GM19452 (cell line): ENCODE results near the gene AFG1L.
"Not testable (repeated sequence)": the region's sequence is repeated elsewhere in the genome, so short reads cannot be mapped to it uniquely, and the experiment has no call there.

ENCODE experiments used
- ATAC-seq: cut with Tn5 transposase; IDR thresholded peaks from one replicate; pipeline ENCODE4 v1.9.1; 2021; ENCODE audit not compliant: unreplicated experiment

The AFG1L gene

DNA sequence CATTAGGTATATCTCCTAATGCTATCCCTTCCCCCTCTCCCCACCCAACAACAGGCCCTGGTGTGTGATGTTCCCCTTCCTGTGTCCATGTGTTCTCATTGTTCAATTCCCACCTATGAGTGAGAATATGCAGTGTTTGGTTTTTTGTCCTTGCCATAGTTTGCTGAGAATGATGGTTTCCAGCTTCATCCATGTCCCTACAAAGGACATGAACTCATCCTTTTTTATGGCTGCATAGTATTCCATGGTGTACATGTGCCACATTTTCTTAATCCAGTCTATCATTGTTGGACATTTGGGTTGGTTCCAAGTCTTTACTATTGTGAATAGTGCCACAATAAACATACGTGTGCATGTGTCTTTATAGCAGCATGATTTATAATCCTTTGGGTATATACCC lies 154.9 kb downstream of the AFG1L start:
- not testable (repeated sequence) for ATAC-seq

- no peak for ATAC-seq
Measured at GRCh38 chr6:108451816-108452215, 157.0 kb downstream of the AFG1L start.

DNA sequence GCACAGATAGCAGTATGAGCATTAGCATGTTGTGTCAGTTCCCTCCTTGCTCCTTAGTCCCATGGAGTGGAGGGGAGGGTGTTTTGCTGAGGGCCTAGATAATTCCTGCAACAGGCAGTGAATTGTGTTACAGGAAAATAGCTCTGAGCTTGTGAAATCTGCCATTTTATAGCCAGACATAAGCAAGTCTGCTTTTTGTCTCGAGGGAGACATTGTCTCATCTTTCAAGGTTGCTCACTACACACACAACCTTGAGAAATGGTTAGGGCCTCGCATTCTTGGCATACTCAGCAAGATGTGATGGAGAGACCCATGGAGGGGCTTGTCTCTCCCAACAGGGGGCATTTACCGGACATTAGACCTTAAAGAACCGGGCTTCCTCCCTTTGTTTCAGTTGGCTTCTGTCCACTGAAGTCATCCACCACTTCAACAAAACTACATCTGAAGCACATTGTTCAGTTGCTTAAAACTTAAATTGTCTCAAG lies 157.9 kb downstream of the AFG1L start:
- ATAC-seq = no peak

DNA sequence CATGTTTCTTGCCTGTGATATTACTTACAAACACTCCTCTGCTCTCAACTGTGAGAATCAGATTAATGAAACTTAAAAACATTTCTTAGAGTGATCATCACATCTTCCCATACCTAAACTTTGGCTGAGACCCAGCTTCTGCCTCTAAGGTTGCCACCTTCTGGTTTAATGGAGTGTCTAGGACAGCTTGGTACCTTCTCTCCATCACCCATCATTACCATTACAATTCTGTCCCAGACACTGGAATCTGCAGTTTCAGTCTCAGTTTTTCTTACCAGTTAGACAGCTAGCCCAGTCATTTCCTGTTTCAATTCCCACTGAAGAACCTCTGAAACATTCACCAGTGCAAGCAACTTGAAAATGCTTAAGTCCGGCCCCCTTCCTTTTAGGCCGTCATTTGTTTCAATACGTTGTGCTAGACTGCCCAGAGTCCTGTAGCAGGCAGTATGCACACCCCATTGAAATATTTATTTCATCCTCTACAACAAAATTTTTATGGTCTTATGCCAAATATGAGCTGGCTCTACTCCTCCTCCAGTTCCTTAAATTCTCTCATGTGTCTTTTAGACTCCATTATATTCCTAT lies 158.8 kb downstream of the AFG1L start:
- no peak for ATAC-seq

GRCh38 chr6:108454356-108454755 lies 159.5 kb downstream of the AFG1L start:
- no peak for ATAC-seq

DNA sequence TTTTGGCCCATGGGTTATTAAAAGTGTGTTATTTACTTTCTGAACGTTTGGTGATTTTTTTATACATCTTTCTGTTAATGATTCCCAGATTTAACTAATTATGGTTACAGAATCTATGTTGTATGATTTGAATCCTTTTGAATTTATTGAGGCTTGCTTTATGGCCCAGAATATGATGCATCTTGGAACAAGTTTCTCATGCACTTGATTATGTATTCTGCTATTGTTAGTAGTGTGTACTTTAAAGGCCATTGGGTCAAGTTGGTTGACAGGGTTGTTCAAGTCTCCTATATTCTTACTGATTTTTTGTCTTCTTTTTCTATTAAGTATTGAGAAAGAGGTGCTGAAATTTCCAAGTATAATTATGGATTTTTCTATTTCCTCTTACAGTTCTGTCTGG lies 160.8 kb downstream of the AFG1L start:
- no peak for ATAC-seq

DNA sequence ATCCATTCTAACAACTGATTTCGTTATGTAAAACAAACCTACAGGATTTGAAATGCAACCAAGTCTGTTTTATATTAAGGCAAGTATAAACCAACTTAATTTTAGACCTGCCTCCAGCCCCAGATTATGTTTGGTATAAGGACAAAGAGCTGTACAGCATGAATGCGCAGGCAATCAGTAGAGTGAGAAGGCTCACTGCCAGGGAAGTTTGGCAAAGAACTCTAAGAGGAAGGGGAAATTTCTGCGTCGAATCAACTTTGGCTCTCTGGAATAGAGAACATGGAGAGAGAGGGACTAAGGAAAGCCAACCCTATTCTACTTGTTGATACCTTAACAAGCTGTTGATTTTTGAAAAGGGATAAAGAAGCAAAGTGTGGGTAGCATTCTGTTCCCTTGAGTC lies 168.9 kb downstream of the AFG1L start:
- no peak for ATAC-seq

DNA sequence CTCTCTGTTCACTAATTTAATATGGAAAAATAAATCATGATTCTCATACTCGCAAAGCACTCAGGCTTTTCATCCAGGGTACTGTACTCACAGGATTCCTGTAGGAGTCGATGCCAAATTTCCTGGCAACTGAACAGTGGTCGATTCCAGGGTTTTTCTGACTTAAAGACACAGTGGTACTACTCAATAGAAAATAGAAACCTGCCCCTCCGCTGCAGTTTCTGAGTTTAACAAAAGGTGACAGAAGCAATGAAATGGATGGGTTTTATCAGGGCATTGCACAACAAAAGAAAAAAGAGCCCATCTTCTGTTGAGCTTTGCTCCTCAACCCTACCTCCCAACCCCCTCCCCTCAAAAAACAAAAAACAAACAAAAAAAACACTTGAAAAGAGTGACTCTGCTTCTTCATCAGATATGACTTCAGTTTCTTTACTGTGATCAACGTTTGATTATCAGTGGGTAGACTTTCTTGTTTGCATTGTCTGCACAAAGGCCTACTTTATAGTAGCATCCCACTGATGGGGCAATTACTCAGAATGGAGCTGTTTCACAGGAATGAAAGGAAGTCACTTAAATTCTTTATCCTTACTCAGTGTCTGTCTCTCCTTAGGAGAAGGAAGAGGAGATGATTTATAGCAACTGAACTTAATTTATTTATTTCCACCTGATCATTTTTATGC lies 169.7 kb downstream of the AFG1L start:
- no peak for ATAC-seq

- no peak for ATAC-seq
Measured at GRCh38 chr6:108465098-108465495, 170.2 kb downstream of the AFG1L start.

DNA sequence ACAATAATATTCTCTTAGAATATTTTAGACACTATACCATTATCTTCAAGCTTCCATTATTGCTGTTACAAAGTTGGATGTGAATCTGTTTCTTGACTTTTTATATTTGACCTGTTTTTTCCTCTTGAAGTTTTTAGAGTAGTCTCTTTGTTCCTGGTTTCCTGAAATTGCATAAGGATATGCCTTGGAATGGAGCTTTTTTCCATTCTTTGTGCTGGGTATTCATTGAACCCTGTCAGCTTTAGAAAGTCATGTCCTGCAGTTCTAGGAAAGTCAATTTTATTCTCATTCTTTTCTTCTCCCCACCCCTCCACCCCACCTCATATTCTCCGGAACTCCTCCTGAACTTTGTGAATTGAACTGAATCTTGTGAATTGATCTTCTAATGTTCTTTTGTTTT lies 173.5 kb downstream of the AFG1L start:
- no peak for ATAC-seq

DNA sequence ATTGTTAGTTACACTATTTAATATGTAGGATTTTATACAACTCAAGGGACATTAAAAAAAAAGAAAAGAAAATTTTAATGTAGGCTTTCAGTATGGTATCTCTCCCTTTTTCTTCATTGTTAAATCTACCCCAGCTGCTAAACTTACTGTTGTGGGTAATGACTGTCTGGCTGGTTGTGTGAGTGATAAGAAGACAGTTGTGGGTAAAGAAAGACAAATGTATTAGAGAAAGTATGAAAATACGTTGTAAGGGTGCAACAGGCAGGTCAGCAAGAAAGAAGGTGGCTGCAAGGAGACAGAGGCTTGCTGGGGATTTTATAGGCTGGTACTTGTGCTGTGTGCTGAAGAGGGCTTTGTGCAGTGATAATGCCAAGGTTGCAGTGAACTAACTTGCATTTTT lies 174.5 kb downstream of the AFG1L start:
- no peak for ATAC-seq

GRCh38 chr6:108473197-108473596 lies 178.3 kb downstream of the AFG1L start:
- ATAC-seq = no peak

GRCh38 chr6:108476376-108476775 lies 181.5 kb downstream of the AFG1L start:
- ATAC-seq = no peak

GRCh38 chr6:108476847-108477430 lies 182.1 kb downstream of the AFG1L start:
- no peak for ATAC-seq

DNA sequence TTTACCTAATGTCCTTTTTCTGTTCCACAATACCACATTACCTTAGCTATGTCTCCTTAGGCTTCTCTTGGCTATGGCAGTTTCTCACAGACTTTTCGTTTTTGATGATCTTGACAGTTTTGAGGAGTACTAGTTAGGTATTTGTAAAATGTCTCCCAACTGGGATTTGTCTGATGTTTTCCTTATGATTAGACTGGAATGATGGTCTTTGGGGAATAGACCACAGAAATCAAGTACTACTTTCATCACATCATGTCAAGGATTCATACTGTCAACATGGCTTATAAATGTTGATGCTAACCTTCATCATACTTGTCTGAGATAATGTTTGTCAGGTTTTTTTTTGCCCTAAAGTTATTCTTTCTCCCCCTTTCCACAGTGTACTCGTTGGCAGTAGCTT lies 187.7 kb downstream of the AFG1L start:
- no peak for ATAC-seq

DNA sequence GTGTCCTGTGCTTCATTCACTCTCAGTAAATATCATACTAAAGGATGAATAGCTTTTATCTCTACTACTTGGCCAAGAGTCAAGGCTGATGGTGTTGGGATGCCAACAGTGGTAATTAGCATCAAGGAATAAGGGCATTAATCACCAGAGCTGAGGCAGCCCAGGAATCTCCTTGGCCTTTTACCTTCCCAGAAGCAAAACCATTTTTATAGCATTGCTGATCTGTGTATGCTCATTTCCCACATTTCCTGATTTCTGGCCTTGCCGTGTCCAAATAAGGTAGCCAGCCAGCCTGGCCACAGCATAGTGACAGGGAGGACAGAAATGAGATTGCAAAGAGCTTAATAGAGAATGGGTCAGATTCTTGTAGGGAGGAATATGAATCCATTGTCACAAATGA lies 189.2 kb downstream of the AFG1L start:
- ATAC-seq = no peak

DNA sequence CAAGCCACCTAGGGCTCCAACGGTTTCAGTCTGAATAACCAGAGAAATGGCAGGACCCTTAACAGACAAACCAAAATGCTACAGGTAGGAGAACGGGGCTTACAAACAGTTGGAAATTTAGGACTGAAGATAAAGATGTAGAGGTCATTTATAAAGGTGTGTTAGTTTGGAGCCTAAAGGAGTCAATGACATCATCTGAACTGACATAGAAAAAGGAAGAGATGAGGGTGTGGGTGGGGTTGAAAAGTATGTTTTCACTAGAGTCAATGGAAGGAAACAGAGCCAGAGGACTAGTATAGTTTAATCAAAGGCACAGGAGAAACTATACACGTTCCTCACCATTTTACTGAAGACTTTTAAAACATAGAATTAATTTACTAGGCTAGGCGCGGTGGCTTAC lies 194.8 kb downstream of the AFG1L start:
- no peak for ATAC-seq

DNA sequence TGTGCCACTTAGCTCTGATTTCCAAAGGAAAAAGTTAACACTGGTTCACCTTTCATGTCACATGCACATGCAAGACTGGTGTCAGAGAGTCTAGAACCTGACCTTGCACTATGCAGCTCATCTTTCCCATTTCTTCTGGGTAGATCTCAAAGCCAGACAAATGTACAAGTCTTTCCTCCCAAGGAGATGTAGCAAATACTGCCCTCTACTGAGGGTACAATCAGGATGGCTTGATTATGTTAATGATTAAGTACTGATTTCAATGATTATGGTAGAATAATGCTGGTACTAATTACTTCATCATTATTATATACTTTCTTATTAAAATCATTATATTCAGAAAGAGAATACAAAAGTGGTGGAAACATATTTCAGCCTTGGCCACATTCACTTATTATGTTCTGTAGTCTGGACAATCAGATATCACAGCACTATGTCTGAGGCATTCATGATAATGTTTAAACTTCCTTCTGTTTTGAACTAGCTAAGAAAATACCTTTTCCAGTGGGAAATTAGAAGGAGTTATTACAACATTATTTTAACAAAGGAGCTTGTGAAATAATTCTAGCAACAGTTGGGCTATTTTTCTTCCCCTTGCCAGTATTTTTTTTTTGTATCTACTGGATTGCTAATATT lies 197.4 kb downstream of the AFG1L start:
- no peak for ATAC-seq

GRCh38 chr6:108494434-108494833 lies 199.6 kb downstream of the AFG1L start:
- no peak for ATAC-seq

DNA sequence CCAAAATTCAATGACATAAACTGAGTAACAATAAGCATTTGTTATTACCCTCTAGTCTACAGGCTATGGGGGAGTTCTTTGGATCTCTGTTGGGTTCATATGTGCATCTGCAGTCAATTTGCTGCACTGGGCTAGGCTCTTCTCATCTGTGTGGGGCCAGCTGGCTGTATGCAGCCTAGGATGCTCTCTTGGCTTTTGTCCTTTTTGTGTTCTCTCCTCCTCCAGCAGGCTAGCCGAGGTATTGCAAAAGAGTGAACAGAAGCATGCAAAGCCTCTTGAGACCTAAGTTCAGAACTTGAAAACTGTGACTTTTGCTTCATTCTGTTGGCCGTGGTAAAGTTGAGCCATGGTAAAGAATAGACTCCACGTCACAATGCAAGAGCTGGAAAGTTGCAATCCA lies 203.0 kb downstream of the AFG1L start:
- ATAC-seq = no peak

- ATAC-seq = no peak
Measured at GRCh38 chr6:108501559-108501958, 206.7 kb downstream of the AFG1L start.

DNA sequence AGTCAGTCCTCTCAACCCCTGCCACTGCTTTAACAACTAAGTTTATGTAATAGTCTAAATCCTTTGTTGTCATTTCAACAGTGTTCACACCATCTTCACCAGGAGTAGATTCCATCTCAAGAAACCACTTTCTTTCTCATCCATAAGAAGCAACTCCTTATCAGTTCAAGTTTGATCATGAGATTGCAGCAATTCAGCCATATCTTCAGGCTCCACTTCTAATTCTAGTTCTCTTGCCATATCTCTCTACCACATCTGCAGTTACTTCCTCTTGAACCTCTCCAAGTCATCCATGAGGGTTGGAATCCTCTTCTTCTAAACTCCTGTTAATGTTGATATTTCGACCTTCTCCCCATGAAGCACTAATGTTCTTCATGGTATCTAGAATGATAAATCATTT lies 208.0 kb downstream of the AFG1L start:
- no peak for ATAC-seq
